GM21786 (cell line): ENCODE results near the gene ERFL.
"Not testable (repeated sequence)": the region's sequence is repeated elsewhere in the genome, so short reads cannot be mapped to it uniquely, and the experiment has no call there.

Source experiments
- ATAC-seq: cut with Tn5 transposase; IDR thresholded peaks from one replicate; pipeline ENCODE4 v1.9.1; 2021; ENCODE audit not compliant: unreplicated experiment

The ERFL gene

GRCh38 chr19:41944336-41944735 is 16.1 kb upstream of the ERFL start:
- no peak for ATAC-seq

GRCh38 chr19:41941410-41942202 is 13.4 kb upstream of the ERFL start:
- no peak for ATAC-seq

- no peak for ATAC-seq
These were observed 12.6 kb upstream of the ERFL start for GRCh38 chr19:41940731-41941409.

GRCh38 chr19:41939861-41940730 is 11.8 kb upstream of the ERFL start:
- ATAC-seq: no peak

GRCh38 chr19:41939209-41939608 is 11.0 kb upstream of the ERFL start:
- not testable (repeated sequence) for ATAC-seq

GRCh38 chr19:41937525-41938468 is 9.5 kb upstream of the ERFL start:
- no peak for ATAC-seq

GRCh38 chr19:41936961-41937360 is 8.7 kb upstream of the ERFL start:
- no peak for ATAC-seq

- ATAC-seq: no peak
These were observed 8.2 kb upstream of the ERFL start for GRCh38 chr19:41936416-41936850.

GRCh38 chr19:41935760-41936415 is 7.6 kb upstream of the ERFL start:
- ATAC-seq: no peak

GRCh38 chr19:41934849-41935374 is 6.7 kb upstream of the ERFL start:
- no peak for ATAC-seq

GRCh38 chr19:41933693-41934426 is 5.6 kb upstream of the ERFL start:
- no peak for ATAC-seq

- no peak for ATAC-seq
These were observed 4.6 kb upstream of the ERFL start for GRCh38 chr19:41932720-41933332.

GRCh38 chr19:41932259-41932719 is 4.0 kb upstream of the ERFL start:
- no peak for ATAC-seq

GRCh38 chr19:41930926-41931592 is 2.8 kb upstream of the ERFL start:
- ATAC-seq: no peak

GRCh38 chr19:41930322-41930722 is 2.1 kb upstream of the ERFL start:
- no peak for ATAC-seq

GRCh38 chr19:41929536-41930071 is 1.4 kb upstream of the ERFL start:
- ATAC-seq: no peak

- no peak for ATAC-seq
These were observed 696 bp upstream of the ERFL start for GRCh38 chr19:41928754-41929535.
